GM12801 (cell line): ENCODE data around the gene NR3C2.

Source experiments
- CTCF ChIP-seq: IDR thresholded peaks from one replicate; pipeline ENCODE4 v1.5.1; 2011; ENCODE audit warnings: control low read depth; ENCODE audit not compliant: insufficient read length; ENCODE audit errors: extremely low read depth

NR3C2 gene

GRCh38 chr4:148091896-148092295 lies 350.3 kb downstream of the NR3C2 start:
- TF ChIP-seq CTCF, result no peak

DNA sequence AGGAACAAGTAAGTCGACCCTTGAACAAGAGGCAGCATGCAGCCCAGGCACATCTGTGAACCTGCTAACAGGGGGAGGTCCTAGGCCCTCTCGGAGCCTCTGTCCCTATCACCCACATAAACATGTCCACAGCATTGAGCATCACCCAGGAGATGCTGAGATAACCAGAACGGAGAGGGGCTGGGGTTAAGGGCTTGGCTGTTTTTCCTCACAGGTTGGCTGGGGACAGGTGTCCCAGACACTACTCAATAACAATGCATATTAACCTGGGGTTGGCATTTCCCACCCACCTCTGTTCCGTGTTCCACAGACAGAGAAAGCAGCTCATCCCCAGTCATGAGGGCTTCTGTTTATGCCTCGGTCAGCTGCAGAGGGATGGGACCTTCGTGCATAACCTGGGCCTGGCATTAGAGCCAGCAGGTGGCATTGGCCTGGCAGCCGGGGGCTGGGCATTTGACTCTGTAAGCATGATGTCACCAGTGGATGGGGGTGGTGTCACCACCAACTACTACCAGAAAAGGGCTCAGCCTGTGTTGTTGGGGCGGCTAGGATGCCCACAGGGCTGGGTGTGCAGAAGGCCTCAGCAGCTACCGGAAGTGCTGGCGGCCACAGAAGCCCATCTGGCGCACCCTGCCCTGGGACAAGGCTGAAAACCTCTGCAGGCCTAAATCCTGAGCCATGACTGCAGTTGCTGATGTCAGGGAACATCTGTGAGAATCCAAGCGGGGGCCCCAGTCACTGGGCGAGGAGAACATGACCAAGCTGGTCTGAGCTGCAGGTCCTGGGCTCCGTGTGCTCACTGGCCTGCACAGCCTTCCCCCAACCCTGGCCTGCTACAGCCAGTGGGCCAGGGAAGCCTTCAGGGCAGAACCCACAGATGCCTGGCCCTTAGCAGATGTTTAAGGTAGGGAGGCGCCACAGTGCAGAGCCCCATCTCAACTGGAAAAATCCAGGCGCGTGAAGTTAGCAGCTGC lies 351.4 kb downstream of the NR3C2 start:
- TF ChIP-seq CTCF, result no peak

GRCh38 chr4:148090029-148090428 lies 352.2 kb downstream of the NR3C2 start:
- TF ChIP-seq CTCF, result no peak

DNA sequence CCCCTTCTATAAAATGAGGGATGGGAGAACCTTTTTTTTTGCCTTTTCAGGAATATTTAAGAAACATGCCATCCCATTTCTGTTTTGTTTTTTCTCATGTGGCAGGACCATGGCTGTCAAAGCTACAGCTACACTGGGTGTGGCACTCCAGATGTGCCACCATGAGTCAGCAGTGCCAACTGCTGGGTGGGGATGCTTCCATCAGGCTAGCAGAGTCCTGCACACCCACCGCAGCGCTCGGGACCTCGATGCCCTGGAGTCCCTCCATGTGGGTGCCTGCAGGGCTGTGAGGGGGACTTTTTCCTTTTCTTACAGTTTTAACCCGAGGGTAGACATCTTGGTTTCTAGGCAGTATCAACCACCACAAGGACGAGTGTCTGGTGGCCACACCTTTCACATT lies 352.6 kb downstream of the NR3C2 start:
- no peak for TF ChIP-seq CTCF

DNA sequence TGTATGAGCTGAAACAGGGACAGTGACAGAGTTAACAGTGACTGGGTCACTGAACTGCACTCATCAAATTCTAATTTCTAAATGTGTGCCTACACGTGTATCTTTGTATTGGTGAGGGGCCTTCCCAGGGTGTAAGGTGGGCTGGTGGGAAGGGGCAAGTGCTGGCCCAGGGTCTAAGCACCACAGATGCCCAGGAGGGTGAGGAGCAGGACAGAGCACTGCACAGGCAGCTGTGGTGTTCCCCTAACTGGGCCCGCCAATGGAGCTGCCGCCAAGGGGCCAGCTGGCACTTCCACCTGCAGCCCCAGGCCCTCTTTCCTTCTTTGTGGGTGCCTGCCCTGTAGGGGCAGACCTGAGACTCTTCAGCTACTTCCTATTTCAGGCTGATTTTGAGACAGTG lies 360.5 kb downstream of the NR3C2 start:
- no peak for TF ChIP-seq CTCF

- TF ChIP-seq CTCF, result no peak
These were observed 360.9 kb downstream of the NR3C2 start for GRCh38 chr4:148081267-148081666.

DNA sequence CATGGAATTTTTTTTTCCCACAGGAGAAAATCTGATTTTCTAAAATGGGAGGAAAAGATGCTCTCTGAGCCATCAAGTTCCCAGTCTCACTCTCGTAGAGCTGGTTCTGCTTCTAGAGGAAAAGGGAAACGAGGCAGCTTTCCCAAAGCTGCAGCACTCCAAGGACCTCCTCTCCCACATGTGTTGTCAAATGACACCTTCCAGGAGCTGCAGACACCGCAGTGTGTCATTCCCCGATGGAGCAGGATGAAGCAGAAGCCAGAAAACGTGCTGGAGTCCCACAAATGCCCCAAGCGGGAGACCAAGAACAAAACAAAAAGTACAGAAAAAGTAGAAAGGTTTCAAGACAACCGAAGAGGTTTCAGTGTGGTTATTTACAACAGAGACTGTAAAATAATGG lies 362.3 kb downstream of the NR3C2 start:
- TF ChIP-seq CTCF, result no peak
